Testis (tissue), 3 donors: ENCODE measurements around the gene ILKAP. TPM values are rescaled to one million over a fixed set of nuclear protein-coding genes. Genes with fewer than 3 reads are reported as not detected.

Experiments used
- DNase-seq: peaks from one replicate; pipeline ENCODE4 v3.0.0-alpha.2; 2019
- H3K27ac ChIP-seq, 2 donors: fragments of 200-600 bp; sonication (generic); one replicate each; pipeline ENCODE4 v1.5.1; 2019
- H3K27me3 ChIP-seq: fragments of 200-600 bp; sonication (generic); one replicate; pipeline ENCODE4 v1.5.1; 2019
- H3K36me3 ChIP-seq: fragments of 200-600 bp; sonication (generic); one replicate; pipeline ENCODE4 v1.5.1; 2017; ENCODE audit warnings: low read depth; ENCODE audit errors: missing control alignments
- H3K4me1 ChIP-seq: fragments of 200-600 bp; sonication (generic); one replicate; pipeline ENCODE4 v1.5.1; 2019
- H3K4me3 ChIP-seq, 2 donors: fragments of 200-600 bp; sonication (generic); one replicate each; pipeline ENCODE4 v1.5.1; 2017 to 2019
- H3K9me3 ChIP-seq: fragments of 200-600 bp; sonication (generic); one replicate; pipeline ENCODE4 v1.5.1; 2017
- CTCF ChIP-seq, 3 experiments: fragments of 450-650 bp in 2 of 3; fragments of 200-600 bp in 1 of 3; sonication (generic) in 1 of 3; IDR thresholded peaks; one replicate each; pipeline ENCODE4 v1.5.1; 2016 to 2019; ENCODE audit warnings: antibody characterized with exemption in 3 of 3, mild to moderate bottlenecking in 2 of 3, moderate library complexity in 1 of 3
- POLR2A ChIP-seq: fragments of 450-650 bp; IDR thresholded peaks from one replicate; pipeline ENCODE4 v1.6.1; 2017; ENCODE audit warnings: antibody characterized with exemption, mild to moderate bottlenecking, moderate library complexity
- WGBS, 2 donors: methylation state at CpG; one replicate each; pipeline ENCODE4 v1.1.5; 2018; 5-methylcytosine and 5-hydroxymethylcytosine counted together
- intact Hi-C: fragments of 100-400 bp; cut with DNase I; formaldehyde crosslinking; loops from one replicate; pipeline ENCODE4 v1.15.1; 2023; ENCODE audit warnings: low total_unique reads
- polyA plus RNA-seq: library from polyadenylated mRNA; stranded (reverse); fragments of 350-450 nt; fragmentation: Illumina TruSeq; extraction: RNeasy Lipid Tissue Mini Kit (QIAGEN cat#74804); gene quantifications from one replicate; pipeline ENCODE4 v1.2.3, GENCODE V29; 2014; ENCODE audit warnings: low read depth, low replicate concordance; ENCODE audit not compliant: insufficient read depth
- total RNA-seq, 2 donors: library from RNA; depleted of rRNA; stranded (reverse); fragments of >200 nt; gene quantifications; one replicate each; pipeline ENCODE4 v1.2.3, GENCODE V29; 2016

ILKAP gene
- total and polyA plus RNA-seq, 3 donors from 2014 or later = 44.8 to 65.3 (median 59.8) TPM

GRCh38 chr2:238167761-238168160 lies 35.7 kb downstream of the ILKAP start:
- Histone ChIP-seq H3K27ac (no peak overlapping the region), H3K36me3 (no peaks in the 10 kb centered on the region), H3K4me3 (no peak overlapping the region), H3K9me3 (no peaks in the 10 kb centered on the region), H3K27me3 (no peaks in the 10 kb centered on the region), H3K4me1 (peaks cover 14% of the 10 kb centered on the region)
- DNase-seq = no peak
- WGBS, 2 donors = 70 to 85% methylated on average over 2 to 8 of the region's 8 CpGs
- no peak for TF ChIP-seq CTCF (IDR thresholded peaks at IDR 0.05)
- no peak for TF ChIP-seq POLR2A
- intact Hi-C loops = no loop called here

- no peak for DNase-seq
- no peaks in the 10 kb centered on the region for H3K27me3 ChIP-seq
- H3K27ac ChIP-seq = no peak overlapping the region
- no peaks in the 10 kb centered on the region for H3K36me3 ChIP-seq
- WGBS, 2 donors = 80 to 89% methylated on average over 7 of the region's 7 CpGs
- intact Hi-C loops = no loop called here
- TF ChIP-seq POLR2A (no peak), CTCF (IDR thresholded peaks at IDR 0.05) (no peak)
- H3K4me3 ChIP-seq = no peak overlapping the region
- H3K4me1 ChIP-seq = peaks cover 14% of the 10 kb centered on the region
- no peaks in the 10 kb centered on the region for H3K9me3 ChIP-seq
Measured at GRCh38 chr2:238167344-238167715, 36.2 kb downstream of the ILKAP start.

GRCh38 chr2:238166391-238167343 lies 36.8 kb downstream of the ILKAP start:
- intact Hi-C loops = no loop called here
- Histone ChIP-seq H3K9me3 (no peaks in the 10 kb centered on the region), H3K27me3 (no peaks in the 10 kb centered on the region), H3K27ac (no peak overlapping the region), H3K4me3 (no peak overlapping the region), H3K36me3 (no peaks in the 10 kb centered on the region), H3K4me1 (peaks cover 14% of the 10 kb centered on the region)
- 55 to 56% methylated on average over 13 to 24 of the region's 24 CpGs for WGBS, 2 donors
- DNase-seq = peak; percentile 47
- TF ChIP-seq POLR2A = no peak
- TF ChIP-seq CTCF (IDR thresholded peaks at IDR 0.05) = no peak

GRCh38 chr2:238165288-238165921 lies 38.1 kb downstream of the ILKAP start:
- no peak for TF ChIP-seq CTCF (IDR thresholded peaks at IDR 0.05)
- WGBS, 2 donors = 88 to 94% methylated on average over 3 to 12 of the region's 12 CpGs
- Histone ChIP-seq H3K36me3 (no peaks in the 10 kb centered on the region), H3K27me3 (no peaks in the 10 kb centered on the region), H3K4me3 (no peak overlapping the region), H3K27ac (no peak overlapping the region), H3K9me3 (no peaks in the 10 kb centered on the region), H3K4me1 (peaks cover 14% of the 10 kb centered on the region)
- no peak for DNase-seq
- intact Hi-C loops = no loop called here
